H1 (cell line): ENCODE data around the gene AMT. TPM values are rescaled to one million over a fixed set of nuclear protein-coding genes. Genes with fewer than 3 reads are reported as not detected.

Source experiments
- CTCF ChIA-PET: fragments of 300-600 bp; sonication (Branson Sonifier 250); formaldehyde crosslinking; loops from one replicate; lab custom pipeline; 2021; ENCODE audit not compliant: partially characterized antibody; lab: Charles Lee
- POLR2A ChIA-PET: fragments of 300-600 bp; sonication (Branson Sonifier 250); formaldehyde crosslinking; loops from one replicate; lab custom pipeline; 2021; ENCODE audit warnings: inconsistent platforms; ENCODE audit not compliant: partially characterized antibody; lab: Charles Lee
- DNase-seq, 2 experiments: peaks; one replicate each; pipeline versions ENCODE4 v3.0.0 to v3.0.0-alpha.2; 2010 to 2022; ENCODE audit warnings: low spot score in 2 of 2, low read depth in 1 of 2, mixed read lengths in 1 of 2
- FAIRE-seq: peaks from 2 replicates; lab custom pipeline; 2011; peaks lifted over from hg19 to GRCh38; lab: Jason Lieb, UNC
- H2AFZ ChIP-seq: 2 replicates; pipeline ENCODE4 v1.8.1; 2012; ENCODE audit warnings: low read length, inconsistent platforms
- H2AK5ac ChIP-seq: 2 replicates; pipeline ENCODE4 v1.6.1; 2013; ENCODE audit warnings: low read depth, low read length
- H2BK120ac ChIP-seq: replicated peaks from 2 replicates; pipeline ENCODE3; 2013; ENCODE audit warnings: low read depth, low read length, inconsistent platforms
- H2BK12ac ChIP-seq: 2 replicates; pipeline ENCODE4 v1.6.1; 2013; ENCODE audit warnings: low read depth, low read length
- H2BK15ac ChIP-seq: 2 replicates; pipeline ENCODE4 v1.6.1; 2013; ENCODE audit warnings: low read length
- H2BK20ac ChIP-seq: 2 replicates; pipeline ENCODE4 v1.6.1; 2013; ENCODE audit warnings: low read length
- H2BK5ac ChIP-seq: 2 replicates; pipeline ENCODE4 v1.6.1; 2013; ENCODE audit warnings: low read depth, low read length
- H3K14ac ChIP-seq: 2 replicates; pipeline ENCODE4 v1.6.1; 2013; ENCODE audit warnings: inconsistent platforms; ENCODE audit not compliant: insufficient read length
- H3K18ac ChIP-seq: 2 replicates; pipeline ENCODE4 v1.6.1; 2013; ENCODE audit warnings: low read length; ENCODE audit errors: extremely low read depth
- H3K23ac ChIP-seq: 2 replicates; pipeline ENCODE4 v1.6.1; 2013; ENCODE audit warnings: inconsistent platforms; ENCODE audit not compliant: insufficient read length
- H3K23me2 ChIP-seq: 2 replicates; pipeline ENCODE4 v1.6.1; 2013; ENCODE audit warnings: low read depth, low read length
- H3K27ac ChIP-seq: 2 replicates; pipeline ENCODE4 v1.6.1; 2011; ENCODE audit warnings: low read depth, low read length, inconsistent platforms
- H3K27me3 ChIP-seq, 4 experiments: replicated peaks in 1 of 4; 1 replicate in 1 of 4; 2 replicates in 3 of 4; pipeline versions ENCODE4 v1.6.1 to v1.8.1; 2011 to 2013; ENCODE audit warnings: low read length in 3 of 4, mild to moderate bottlenecking in 3 of 4, inconsistent platforms in 2 of 4, mixed read lengths in 2 of 4, moderate library complexity in 1 of 4; ENCODE audit not compliant: control insufficient read depth in 3 of 4, insufficient read depth in 3 of 4; ENCODE audit errors: extremely low read depth in 1 of 4
- H3K36me3 ChIP-seq, 4 experiments: 2 replicates each; pipeline versions ENCODE4 v1.6.1 to v1.8.1; 2011 to 2013; ENCODE audit warnings: mild to moderate bottlenecking in 4 of 4, low read length in 3 of 4, moderate library complexity in 2 of 4, control low read depth in 1 of 4, inconsistent platforms in 1 of 4; ENCODE audit not compliant: insufficient read depth in 4 of 4, control insufficient read depth in 2 of 4
- H3K4ac ChIP-seq: replicated peaks from 2 replicates; pipeline ENCODE3; 2013; ENCODE audit warnings: low read length, low read depth, mixed read lengths, inconsistent platforms; ENCODE audit not compliant: insufficient read length
- H3K4me1 ChIP-seq, 4 experiments: replicated peaks in 1 of 4; 1 replicate in 1 of 4; 2 replicates in 3 of 4; pipeline versions ENCODE4 v1.6.1 to v1.8.1; 2011 to 2013; ENCODE audit warnings: low read length in 3 of 4, inconsistent platforms in 2 of 4, mixed read lengths in 1 of 4; ENCODE audit not compliant: insufficient read depth in 4 of 4, control insufficient read depth in 3 of 4
- H3K4me2 ChIP-seq, 2 experiments: 2 replicates each; pipeline versions ENCODE4 v1.6.1 to v1.8.1; 2011 to 2013; ENCODE audit warnings: low read depth in 2 of 2, low read length in 2 of 2, control low read depth in 1 of 2, inconsistent platforms in 1 of 2, mild to moderate bottlenecking in 1 of 2; ENCODE audit not compliant: insufficient read depth in 1 of 2
- H3K4me3 ChIP-seq, 4 experiments: fragments of 200-600, 300-600 bp in 1 of 4; sonication (generic), shearing (Covaris generic), sonication (Bioruptor Twin) in 1 of 4; 2 replicates each; pipeline versions ENCODE4 v1.5.1 to v1.8.1; 2011 to 2016; ENCODE audit warnings: low read length in 4 of 4, low read depth in 3 of 4, control low read depth in 2 of 4, inconsistent platforms in 2 of 4, mild to moderate bottlenecking in 2 of 4, mixed read lengths in 1 of 4, moderate library complexity in 1 of 4; ENCODE audit not compliant: insufficient read depth in 2 of 4; ENCODE audit errors: extremely low read depth in 1 of 4
- H3K56ac ChIP-seq: replicated peaks from 2 replicates; pipeline ENCODE3; 2013; ENCODE audit warnings: low read depth, mild to moderate bottlenecking, mixed read lengths, low read length, inconsistent platforms; ENCODE audit not compliant: insufficient read length
- H3K79me1 ChIP-seq: 2 replicates; pipeline ENCODE4 v1.6.1; 2013; ENCODE audit warnings: low read depth, low read length, control low read depth
- H3K79me2 ChIP-seq, 2 experiments: 2 replicates each; pipeline versions ENCODE4 v1.6.1 to v1.8.1; 2012 to 2013; ENCODE audit warnings: low read length in 2 of 2, mild to moderate bottlenecking in 2 of 2, inconsistent platforms in 1 of 2; ENCODE audit not compliant: insufficient read depth in 2 of 2, control insufficient read depth in 1 of 2
- H3K9ac ChIP-seq, 4 experiments: replicated peaks in 1 of 4; 1 replicate in 1 of 4; 2 replicates in 3 of 4; pipeline versions ENCODE4 v1.6.1 to v1.8.1; 2011 to 2013; ENCODE audit warnings: low read depth in 3 of 4, low read length in 3 of 4, control low read depth in 2 of 4, mild to moderate bottlenecking in 2 of 4, moderate library complexity in 2 of 4, inconsistent platforms in 1 of 4; ENCODE audit errors: extremely low read depth in 1 of 4
- H3K9me3 ChIP-seq, 2 experiments: 2 replicates each; pipeline versions ENCODE4 v1.6.1 to v1.8.1; 2012 to 2013; ENCODE audit warnings: mild to moderate bottlenecking in 2 of 2, moderate library complexity in 2 of 2, control low read depth in 1 of 2, inconsistent platforms in 1 of 2, low read depth in 1 of 2, low read length in 1 of 2, mixed read lengths in 1 of 2; ENCODE audit not compliant: insufficient read depth in 2 of 2
- H4K20me1 ChIP-seq, 2 experiments: replicated peaks in 1 of 2; 2 replicates each; pipeline versions ENCODE3 to v1.8.1; 2011 to 2013; ENCODE audit warnings: inconsistent platforms in 2 of 2, low read length in 2 of 2, mild to moderate bottlenecking in 1 of 2; ENCODE audit not compliant: insufficient read depth in 2 of 2, control insufficient read depth in 1 of 2
- H4K5ac ChIP-seq: 2 replicates; pipeline ENCODE4 v1.6.1; 2013; ENCODE audit warnings: low read length, low read depth, mixed read lengths, inconsistent platforms; ENCODE audit not compliant: insufficient read length
- H4K8ac ChIP-seq: 2 replicates; pipeline ENCODE4 v1.8.0; 2013; ENCODE audit warnings: mild to moderate bottlenecking, moderate library complexity, low read length, inconsistent platforms; ENCODE audit not compliant: insufficient read depth; ENCODE audit errors: extremely low read depth
- H4K91ac ChIP-seq: replicated peaks from 2 replicates; pipeline ENCODE3; 2013; ENCODE audit warnings: low read length, mixed read lengths, inconsistent platforms; ENCODE audit not compliant: insufficient read length
- CHD1 ChIP-seq: IDR thresholded peaks from 2 replicates; pipeline ENCODE4 v1.6.1; 2012; ENCODE audit warnings: low read depth, low read length, improper control_type of control experiment
- CTBP2 ChIP-seq: IDR thresholded peaks from 2 replicates; pipeline ENCODE4 v1.7.0; 2011; ENCODE audit warnings: borderline replicate concordance, mild to moderate bottlenecking, moderate library complexity, mixed read lengths, low read length; ENCODE audit not compliant: insufficient read depth, insufficient read length
- HDAC2 ChIP-seq, 2 experiments: fragments of 300-600 bp in 1 of 2; sonication (generic) in 1 of 2; IDR thresholded peaks; 2 replicates each; pipeline ENCODE4 v1.6.1; 2011 to 2012; ENCODE audit warnings: low read depth in 2 of 2, low read length in 2 of 2, mild to moderate bottlenecking in 2 of 2, moderate library complexity in 2 of 2, borderline replicate concordance in 1 of 2, inconsistent platforms in 1 of 2
- MAFK ChIP-seq: IDR thresholded peaks from 2 replicates; pipeline ENCODE4 v1.6.1; 2012; ENCODE audit warnings: low read depth, mild to moderate bottlenecking, improper control_type of control experiment, low read length
- POU5F1 ChIP-seq: IDR thresholded peaks from 2 replicates; pipeline ENCODE4 v1.6.1; 2011; ENCODE audit warnings: low read depth, mild to moderate bottlenecking, low read length, moderate library complexity
- RAD21 ChIP-seq, 2 experiments: IDR thresholded peaks in 1 of 2; conservative IDR thresholded peaks in 1 of 2; 2 replicates each; pipeline ENCODE4 v1.6.1; 2011; ENCODE audit warnings: low read depth in 2 of 2, low read length in 2 of 2, improper control_type of control experiment in 1 of 2, inconsistent platforms in 1 of 2, mild to moderate bottlenecking in 1 of 2, moderate library complexity in 1 of 2
- RXRA ChIP-seq: IDR thresholded peaks from 2 replicates; pipeline ENCODE4 v1.6.1; 2011; ENCODE audit warnings: low read depth, mild to moderate bottlenecking, low read length, moderate library complexity; ENCODE audit not compliant: insufficient read depth
- SP2 ChIP-seq: IDR thresholded peaks from 2 replicates; pipeline ENCODE4 v1.6.1; 2012; ENCODE audit warnings: mild to moderate bottlenecking, low read length, inconsistent platforms
- TAF7 ChIP-seq: optimal IDR thresholded peaks from 2 replicates; pipeline ENCODE3; 2011; ENCODE audit warnings: low read depth, mild to moderate bottlenecking, inconsistent platforms, low read length, moderate library complexity, borderline replicate concordance
- TEAD4 ChIP-seq: IDR thresholded peaks from 2 replicates; pipeline ENCODE4 v1.6.1; 2012; ENCODE audit warnings: low read depth, low read length, inconsistent platforms, mixed read lengths
- WGBS, 2 experiments: shearing (Covaris generic) in 1 of 2; methylation state at CpG; one replicate each; pipeline versions ENCODE4 v1.1.6 to v1.1.7; 2013 to 2015; ENCODE audit warnings: low lambda C conversion rate in 2 of 2, mixed read lengths in 2 of 2, inconsistent platforms in 1 of 2, low coverage in 1 of 2, missing lambda C conversion rate in 1 of 2; ENCODE audit not compliant: insufficient replicate concordance in 2 of 2, insufficient coverage in 1 of 2, insufficient read length in 1 of 2; ENCODE audit errors: extremely low coverage in 1 of 2, missing lambda C conversion rate in 1 of 2; 5-methylcytosine and 5-hydroxymethylcytosine counted together
- polyA plus RNA-seq, 7 experiments: library from polyadenylated mRNA; depleted of rRNA in 3 of 7; stranded (reverse) in 5 of 7; unstranded in 2 of 7; fragments of >200 nt in 5 of 7; fragments of 200-250 nt in 2 of 7; gene quantifications; 1 replicate in 5 of 7; 2 replicates in 1 of 7; 4 replicates in 1 of 7; pipeline versions ENCODE4 v1.2.1 to v1.2.3, GENCODE V29; 2011 to 2013; ENCODE audit warnings: missing spikeins in 2 of 7, mixed read lengths in 2 of 7
- total RNA-seq: library from RNA; stranded (reverse); fragmentation: NEBNext Ultra II Directional; extraction: Animal tissue kit (Norgen Biotek cat#: 25700); gene quantifications from 2 replicates; pipeline ENCODE4 v1.2.1, GENCODE V29; 2021
- TF ChIP-seq, protein P1 (sequence below): IDR thresholded peaks from 2 replicates; pipeline ENCODE4 v1.6.1; 2012; ENCODE audit warnings: inconsistent platforms

The AMT gene
- total and polyA plus RNA-seq, 2 of the 8 experiments (the other 6 are each of a cell fraction or from before 2014, with no cell fraction given) = 46.5 to 92.4 TPM

DNA sequence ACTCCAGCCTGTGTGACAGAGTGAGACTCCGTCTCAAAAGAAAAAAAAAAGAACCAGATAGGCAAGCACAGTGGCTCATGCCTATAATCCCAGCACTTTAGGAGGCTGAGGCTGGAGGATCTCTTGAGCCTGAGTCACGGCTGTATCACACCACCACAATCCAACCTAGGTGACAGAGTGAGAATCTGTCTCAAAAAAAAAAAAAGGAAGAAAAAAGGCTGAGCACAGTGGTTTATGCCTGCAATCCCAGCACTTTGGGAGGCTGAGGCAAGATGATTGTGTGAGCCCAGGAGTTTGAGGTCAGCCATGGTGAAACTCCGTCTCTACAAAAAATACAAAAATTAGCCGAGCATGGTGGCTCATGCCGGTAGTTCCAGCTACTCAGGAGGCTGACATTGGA is 12.5 kb upstream of the AMT start:
- Histone ChIP-seq H2BK120ac (no peak overlapping the region), H3K18ac (no peak overlapping the region), H3K23me2 (0 out of 2 replicates have a peak, but pooled peaks cover 2% of the 10 kb centered on the region), H4K8ac (no peak overlapping the region), H3K36me3 (no peaks in the 10 kb centered on the region), H3K79me1 (no peaks in the 10 kb centered on the region), H3K4ac (no peak overlapping the region), H4K5ac (no peak overlapping the region), H3K4me1 (no peaks in the 10 kb centered on the region), H4K91ac (no peak overlapping the region), H3K79me2 (no peaks in the 10 kb centered on the region), H3K27ac (no peak overlapping the region), H2BK20ac (no peak overlapping the region), H3K56ac (no peak overlapping the region), H2BK15ac (no peak overlapping the region), H3K4me2 (no peak overlapping the region), H4K20me1 (no peaks in the 10 kb centered on the region), H2BK5ac (no peak overlapping the region), H3K9me3 (no peaks in the 10 kb centered on the region), H3K4me3 (no peak overlapping the region), H3K27me3 (no peaks in the 10 kb centered on the region), H3K9ac (no peak overlapping the region), H2AK5ac (no peak overlapping the region), H2AFZ (no peak overlapping the region), H3K14ac (no peak overlapping the region), H2BK12ac (no peak overlapping the region), H3K23ac (no peak overlapping the region)
- FAIRE-seq (no peak), DNase-seq (no peak)
- ChIA-PET CTCF (interaction anchor here (0.8 kb wide), 1 partner anchor 9 kb away, joined by 3 read pairs; no protein-coding TSS in a partner anchor), POLR2A (interaction anchor here (1.1 to 1.6 kb wide), 2 partner anchors 25 to 405 kb away, joined by 3 read pairs; partner anchors contain the start of gene IMPDH2)
- TF ChIP-seq, protein P1, sequence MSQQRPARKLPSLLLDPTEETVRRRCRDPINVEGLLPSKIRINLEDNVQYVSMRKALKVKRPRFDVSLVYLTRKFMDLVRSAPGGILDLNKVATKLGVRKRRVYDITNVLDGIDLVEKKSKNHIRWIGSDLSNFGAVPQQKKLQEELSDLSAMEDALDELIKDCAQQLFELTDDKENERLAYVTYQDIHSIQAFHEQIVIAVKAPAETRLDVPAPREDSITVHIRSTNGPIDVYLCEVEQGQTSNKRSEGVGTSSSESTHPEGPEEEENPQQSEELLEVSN = no peak
- TF ChIP-seq RXRA (no peak), TAF7 (no peak), TEAD4 (no peak), POU5F1 (no peak), MAFK (no peak), SP2 (no peak), HDAC2 (IDR thresholded peaks at IDR 0.05; ENCODE audit: borderline replicate concordance in 1 of 2, low read depth in 2 of 2, low read length in 2 of 2) (no peak), CTBP2 (no peak), RAD21 (IDR thresholded peaks at IDR 0.05 in 1 of 2, conservative IDR thresholded peaks at IDR 0.05 in 1 of 2; ENCODE audit: low read depth in 2 of 2, low read length in 2 of 2) (no peak), CHD1 (no peak)
- WGBS, 2 experiments = 94% methylated on average over 4 of the region's 5 CpGs; no CpG with 5 or more reads in 1 of the 2 experiments
